Ovary (tissue), 9 donors: Measurements from ENCODE around the gene FBP2. TPM values are rescaled to one million over a fixed set of nuclear protein-coding genes. Genes with fewer than 3 reads are reported as not detected.

Experiments used
- DNase-seq, 5 donors: peaks; one replicate each; pipeline ENCODE4 v3.0.0-alpha.2; 2019 to 2020
- H3K27ac ChIP-seq, 2 donors: fragments of 200-600 bp; one replicate each; pipeline versions ENCODE4 v1.5.1 to v1.8.0; 2019 to 2022
- H3K27me3 ChIP-seq: fragments of 200-600 bp; one replicate; pipeline ENCODE4 v1.8.0; 2022
- H3K36me3 ChIP-seq: fragments of 200-600 bp; sonication (generic); one replicate; pipeline ENCODE4 v1.5.1; 2019
- H3K4me1 ChIP-seq: one replicate; pipeline ENCODE4 v1.8.1; 2013; ENCODE audit warnings: mild to moderate bottlenecking, moderate library complexity; ENCODE audit not compliant: insufficient read depth
- H3K4me3 ChIP-seq: fragments of 200-600 bp; sonication (generic); one replicate; pipeline ENCODE4 v1.5.1; 2017
- H3K9me3 ChIP-seq, 2 donors: fragments of 200-600 bp in 1 of 2; sonication (generic) in 1 of 2; one replicate each; pipeline versions ENCODE4 v1.5.1 to v1.8.1; 2013 to 2019; ENCODE audit warnings: mild to moderate bottlenecking in 1 of 2, moderate library complexity in 1 of 2
- CTCF ChIP-seq, 3 donors: fragments of 450-650 bp in 2 of 3; fragments of 200-600 bp in 1 of 3; IDR thresholded peaks; one replicate each; pipeline versions ENCODE4 v1.5.1 to v1.8.0; 2016 to 2022; ENCODE audit warnings: antibody characterized with exemption in 3 of 3, mild to moderate bottlenecking in 1 of 3
- EP300 ChIP-seq: sonication (generic); formaldehyde crosslinking; IDR thresholded peaks from one replicate; pipeline ENCODE4 v1.6.1; 2017; ENCODE audit warnings: antibody characterized with exemption
- POLR2A ChIP-seq: fragments of 450-650 bp; IDR thresholded peaks from one replicate; pipeline ENCODE4 v1.6.1; 2017; ENCODE audit warnings: antibody characterized with exemption, mild to moderate bottlenecking, moderate library complexity
- WGBS, 3 donors: extraction: QIAGEN DNeasy Blood & Tissue Kit in 1 of 3; methylation state at CpG; one replicate each; pipeline versions ENCODE4 v1.1.5 to v1.1.7; 2013 to 2017; 5-methylcytosine and 5-hydroxymethylcytosine counted together
- intact Hi-C, 4 donors: fragments of 100-400 bp; cut with DNase I; formaldehyde crosslinking; loops; one replicate each; pipeline versions ENCODE4 v1.11.0 to v1.15.1; 2022 to 2023
- polyA plus RNA-seq, 2 donors: library from polyadenylated mRNA; stranded (reverse); fragments of 200-250 nt in 1 of 2; fragments of 350-450 nt in 1 of 2; fragmentation: Illumina TruSeq in 1 of 2; extraction: RNeasy Lipid Tissue Mini Kit (QIAGEN cat#74804) in 1 of 2; gene quantifications; one replicate each; pipeline ENCODE4 v1.2.3, GENCODE V29; 2013 to 2014
- total RNA-seq, 7 donors: library from RNA; depleted of rRNA in 2 of 7; stranded (reverse); fragments of >200 nt in 2 of 7; fragmentation: NEBNext Ultra II Directional in 3 of 7; extraction: Animal tissue kit (Norgen Biotek cat#: 25700) in 3 of 7; gene quantifications; one replicate each; pipeline versions ENCODE4 v1.1.0 to v1.2.4, GENCODE V29; 2016 to 2023
- donor health status: DM: no; HTN: no; CAD: no; lungs with moderate emphysema.
- donor health status: DM: no; HTN: no; CAD: no.
- donor health status: Bipolar disorder and iron deficiency.
- donor health status: DM: yes; HTN: yes; CAD: no.
- donor health status: DM: no; HTN: no; CAD: no.
- donor health status: DM: yes; HTN: yes; CAD: no.

FBP2 gene
- total and polyA plus RNA-seq, 9 donors, result not detected

GRCh38 chr9:94538908-94539307 lies 54.7 kb downstream of the FBP2 start:
- TF ChIP-seq POLR2A (no peak), EP300 (no peak), CTCF (IDR thresholded peaks at IDR 0.05) (no peak)
- 87 to 88% (median 87%) methylated on average over 4 of the region's 4 CpGs for WGBS, 3 donors
- H3K27me3 ChIP-seq, result no peaks in the 10 kb centered on the region
- H3K4me3 ChIP-seq, result no peak overlapping the region
- H3K36me3 ChIP-seq, result no peaks in the 10 kb centered on the region
- intact Hi-C loops, result no loop called here
- H3K27ac ChIP-seq, result no peak overlapping the region
- no peaks in the 10 kb centered on the region for H3K9me3 ChIP-seq
- no peak for DNase-seq
- H3K4me1 ChIP-seq, result no peaks in the 10 kb centered on the region

- no peak for TF ChIP-seq CTCF (IDR thresholded peaks at IDR 0.05)
- Histone ChIP-seq H3K4me3 (no peak overlapping the region), H3K9me3 (no peaks in the 10 kb centered on the region), H3K4me1 (no peaks in the 10 kb centered on the region), H3K36me3 (no peaks in the 10 kb centered on the region), H3K27ac (no peak overlapping the region), H3K27me3 (no peaks in the 10 kb centered on the region)
- no peak for DNase-seq
- 74 to 84% (median 83%) methylated on average over 4 of the region's 4 CpGs for WGBS, 3 donors
- intact Hi-C loops, result no loop called here
Measured at GRCh38 chr9:94534901-94535300, 58.7 kb downstream of the FBP2 start.

DNA sequence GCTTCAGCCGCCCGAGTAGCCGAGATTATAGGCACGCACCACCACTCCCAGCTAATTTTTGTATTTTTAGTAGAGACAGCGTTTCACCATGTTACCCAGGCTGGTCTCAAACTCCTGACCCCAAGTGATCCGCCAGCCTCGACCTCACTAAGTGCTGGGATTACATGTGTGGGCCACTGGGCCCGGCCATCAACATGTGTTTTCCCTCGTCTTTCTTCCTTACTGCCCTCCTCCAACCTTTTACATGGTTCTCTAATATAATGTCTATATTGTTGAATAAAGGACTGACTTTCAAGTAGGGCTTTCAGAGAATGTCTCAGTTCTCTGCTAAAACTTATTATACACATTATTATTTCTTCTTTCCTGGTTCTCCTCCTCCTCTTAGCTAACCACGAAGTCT lies 60.0 kb downstream of the FBP2 start:
- H3K27ac ChIP-seq, result no peak overlapping the region
- H3K36me3 ChIP-seq, result no peaks in the 10 kb centered on the region
- 80 to 87% (median 81%) methylated on average over 10 of the region's 10 CpGs for WGBS, 3 donors
- H3K4me1 ChIP-seq, result no peaks in the 10 kb centered on the region
- H3K9me3 ChIP-seq, result no peaks in the 10 kb centered on the region
- no peak for TF ChIP-seq POLR2A
- no peak for TF ChIP-seq EP300
- TF ChIP-seq CTCF (IDR thresholded peaks at IDR 0.05), result no peak
- no peak overlapping the region for H3K4me3 ChIP-seq
- intact Hi-C loops, result no loop called here
- no peak for DNase-seq
- no peaks in the 10 kb centered on the region for H3K27me3 ChIP-seq

DNA sequence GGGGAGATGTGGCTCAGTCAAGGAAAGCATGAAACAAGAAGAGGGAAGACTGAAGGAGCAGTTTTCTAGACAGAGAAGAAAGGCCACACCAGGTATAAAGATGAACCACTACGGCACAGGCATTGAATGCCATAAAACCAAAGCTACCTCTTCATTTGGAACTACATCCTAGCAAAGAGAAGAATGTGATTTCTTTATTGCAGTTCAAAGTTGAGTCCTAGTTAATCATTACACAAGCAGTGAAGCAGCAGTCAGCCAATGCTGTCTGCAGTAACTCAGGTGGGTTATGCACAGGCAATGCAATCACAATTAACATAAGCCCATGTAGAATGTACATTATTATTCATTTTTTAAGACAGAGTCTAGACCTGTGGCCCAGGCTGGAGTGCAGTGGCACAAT lies 60.5 kb downstream of the FBP2 start:
- Histone ChIP-seq H3K4me1 (no peaks in the 10 kb centered on the region), H3K4me3 (no peak overlapping the region), H3K36me3 (no peaks in the 10 kb centered on the region), H3K9me3 (no peaks in the 10 kb centered on the region), H3K27me3 (no peaks in the 10 kb centered on the region), H3K27ac (no peak overlapping the region)
- DNase-seq, result no peak
- WGBS, 3 donors, result 85 to 94% (median 92%) methylated on average over 1 of the region's 1 CpG
- intact Hi-C loops, result no loop called here
- TF ChIP-seq EP300, result no peak
- no peak for TF ChIP-seq POLR2A
- no peak for TF ChIP-seq CTCF (IDR thresholded peaks at IDR 0.05)

- WGBS, 3 donors, result 80 to 91% (median 90%) methylated on average over 4 of the region's 4 CpGs
- no peak for DNase-seq
- Histone ChIP-seq H3K9me3 (no peaks in the 10 kb centered on the region), H3K4me1 (no peaks in the 10 kb centered on the region), H3K27ac (no peak overlapping the region), H3K27me3 (no peaks in the 10 kb centered on the region), H3K4me3 (no peak overlapping the region), H3K36me3 (no peaks in the 10 kb centered on the region)
- no peak for TF ChIP-seq POLR2A
- no peak for TF ChIP-seq CTCF (IDR thresholded peaks at IDR 0.05)
- TF ChIP-seq EP300, result no peak
- intact Hi-C loops, result no loop called here
Measured at GRCh38 chr9:94528886-94529285, 64.7 kb downstream of the FBP2 start.
